Brain microvascular endothelial cell (primary cell): Measurements from ENCODE around the gene PAPPA2.

Experiments used
- DNase-seq: peaks from one replicate; pipeline ENCODE4 v3.0.0-alpha.2; 2020
- H3K27ac ChIP-seq: fragments of 250-450 bp; sonication (Bioruptor Pico); 2 replicates; pipeline ENCODE4 v1.5.1; 2020; ENCODE audit warnings: mild to moderate bottlenecking, moderate library complexity
- H3K27me3 ChIP-seq: fragments of 250-450 bp; sonication (Bioruptor Pico); replicated peaks from 2 replicates; pipeline ENCODE4 v1.5.1; 2020; ENCODE audit warnings: mild to moderate bottlenecking
- H3K36me3 ChIP-seq: fragments of 250-450 bp; sonication (Bioruptor Pico); replicated peaks from 2 replicates; pipeline ENCODE4 v1.5.1; 2020; ENCODE audit warnings: mild to moderate bottlenecking
- H3K4me3 ChIP-seq: 2 replicates; pipeline ENCODE4 v1.5.1; 2011; ENCODE audit warnings: low read depth, mild to moderate bottlenecking, control low read depth, low read length, moderate library complexity
- in situ Hi-C: cut with HindIII; loops from 2 replicates; pipeline ENCODE4 v1.10.0; 2017; ENCODE audit warnings: low sequenced_read_pairs, low pct_ligation_motif_present
- TF ChIP-seq, protein P1 (sequence below): IDR thresholded peaks from 2 replicates; pipeline ENCODE4 v1.5.1; 2011; ENCODE audit warnings: low read depth, mild to moderate bottlenecking, moderate library complexity, low read length, control low read depth, inconsistent platforms; ENCODE audit errors: missing control alignments

PAPPA2 gene

DNA sequence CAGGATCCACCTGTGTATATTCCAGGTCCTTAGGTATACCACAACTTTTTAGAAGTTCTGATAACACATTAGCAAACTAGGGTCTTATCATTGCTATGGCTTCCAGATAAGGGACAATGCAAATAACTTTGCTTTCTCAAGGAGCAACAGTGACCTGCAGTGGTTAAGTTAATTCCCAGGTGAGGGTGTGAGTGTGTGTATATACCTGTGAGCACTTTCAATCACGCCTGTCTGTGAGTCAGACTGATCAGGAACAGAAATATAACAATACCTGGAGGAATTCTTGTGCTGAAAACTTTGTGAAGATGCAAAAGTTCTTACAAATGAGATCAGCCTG lies 317.0 kb downstream of the PAPPA2 start:
- no peak overlapping the region for H3K4me3 ChIP-seq
- TF ChIP-seq, protein P1, sequence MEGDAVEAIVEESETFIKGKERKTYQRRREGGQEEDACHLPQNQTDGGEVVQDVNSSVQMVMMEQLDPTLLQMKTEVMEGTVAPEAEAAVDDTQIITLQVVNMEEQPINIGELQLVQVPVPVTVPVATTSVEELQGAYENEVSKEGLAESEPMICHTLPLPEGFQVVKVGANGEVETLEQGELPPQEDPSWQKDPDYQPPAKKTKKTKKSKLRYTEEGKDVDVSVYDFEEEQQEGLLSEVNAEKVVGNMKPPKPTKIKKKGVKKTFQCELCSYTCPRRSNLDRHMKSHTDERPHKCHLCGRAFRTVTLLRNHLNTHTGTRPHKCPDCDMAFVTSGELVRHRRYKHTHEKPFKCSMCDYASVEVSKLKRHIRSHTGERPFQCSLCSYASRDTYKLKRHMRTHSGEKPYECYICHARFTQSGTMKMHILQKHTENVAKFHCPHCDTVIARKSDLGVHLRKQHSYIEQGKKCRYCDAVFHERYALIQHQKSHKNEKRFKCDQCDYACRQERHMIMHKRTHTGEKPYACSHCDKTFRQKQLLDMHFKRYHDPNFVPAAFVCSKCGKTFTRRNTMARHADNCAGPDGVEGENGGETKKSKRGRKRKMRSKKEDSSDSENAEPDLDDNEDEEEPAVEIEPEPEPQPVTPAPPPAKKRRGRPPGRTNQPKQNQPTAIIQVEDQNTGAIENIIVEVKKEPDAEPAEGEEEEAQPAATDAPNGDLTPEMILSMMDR: no peak
- H3K36me3 ChIP-seq: no peaks in the 10 kb centered on the region
- no peak overlapping the region for H3K27ac ChIP-seq
- in situ Hi-C loops: no loop called here
- no peaks in the 10 kb centered on the region for H3K27me3 ChIP-seq
- no peak for DNase-seq

DNA sequence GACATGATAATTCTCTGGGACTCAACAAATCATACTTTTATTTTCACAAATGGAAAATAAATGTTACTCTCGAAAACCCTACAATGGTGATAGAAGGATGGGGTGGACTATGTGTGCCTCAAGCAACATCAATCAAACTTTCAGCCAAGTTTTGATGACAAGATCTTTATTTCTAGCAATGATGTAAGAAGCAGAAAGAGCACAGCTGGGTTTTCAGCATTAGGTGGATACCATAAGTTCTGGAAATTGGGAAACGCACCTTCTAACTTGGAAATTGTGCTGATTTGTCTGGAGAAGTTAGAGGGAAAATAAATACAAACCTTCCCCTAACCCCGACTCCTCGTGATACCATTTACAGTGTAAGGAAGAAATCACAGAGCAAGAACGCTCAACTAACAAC lies 320.3 kb downstream of the PAPPA2 start:
- no peak for DNase-seq
- Histone ChIP-seq H3K36me3 (no peaks in the 10 kb centered on the region), H3K27me3 (no peaks in the 10 kb centered on the region), H3K4me3 (no peak overlapping the region), H3K27ac (no peak overlapping the region)
- TF ChIP-seq, protein P1: no peak
- in situ Hi-C loops: no loop called here

DNA sequence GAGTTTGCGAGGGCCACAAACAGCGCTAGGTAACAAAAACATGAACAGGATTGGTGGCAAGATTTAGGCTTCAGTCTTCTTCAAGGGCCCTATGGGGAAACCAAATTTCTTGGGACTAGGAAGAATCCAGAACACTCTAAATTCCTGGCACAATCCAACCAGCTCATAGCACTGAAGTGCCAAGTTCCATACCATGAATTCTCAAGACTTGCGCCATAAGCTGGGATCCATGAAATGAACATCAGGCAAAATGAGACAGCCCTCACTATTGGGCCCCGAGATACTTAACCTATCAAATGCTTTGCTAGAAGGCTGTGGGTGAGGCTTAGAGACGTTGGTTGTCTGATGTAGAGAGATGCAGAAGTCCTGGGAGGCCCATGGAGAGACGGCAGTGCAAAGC lies 322.1 kb downstream of the PAPPA2 start:
- H3K27me3 ChIP-seq: no peaks in the 10 kb centered on the region
- no peak overlapping the region for H3K4me3 ChIP-seq
- DNase-seq: no peak
- TF ChIP-seq, protein P1: no peak
- H3K27ac ChIP-seq: no peak overlapping the region
- in situ Hi-C loops: no loop called here
- no peaks in the 10 kb centered on the region for H3K36me3 ChIP-seq

DNA sequence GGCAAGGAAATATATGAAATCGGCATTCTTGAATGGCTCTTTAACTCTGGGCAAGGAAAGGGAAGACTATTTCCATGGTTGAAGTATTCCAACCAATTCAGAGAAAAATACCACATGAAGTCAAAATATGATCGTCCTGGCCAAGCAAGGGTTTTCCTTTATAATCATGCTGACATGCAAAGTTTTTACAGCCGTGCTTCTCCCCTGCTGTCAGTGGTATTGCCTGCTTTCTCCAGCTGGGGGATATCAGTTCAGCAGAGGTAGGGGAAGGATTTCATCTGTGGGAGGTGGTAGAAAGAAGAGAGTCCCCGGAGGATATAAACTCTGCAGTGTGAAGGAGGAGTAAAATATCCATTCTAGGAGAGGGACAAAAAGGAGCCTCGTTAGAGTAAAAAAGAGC lies 322.8 kb downstream of the PAPPA2 start:
- Histone ChIP-seq H3K27ac (no peak overlapping the region), H3K36me3 (no peaks in the 10 kb centered on the region), H3K27me3 (no peaks in the 10 kb centered on the region), H3K4me3 (no peak overlapping the region)
- in situ Hi-C loops: no loop called here
- DNase-seq: no peak
- TF ChIP-seq, protein P1: no peak

DNA sequence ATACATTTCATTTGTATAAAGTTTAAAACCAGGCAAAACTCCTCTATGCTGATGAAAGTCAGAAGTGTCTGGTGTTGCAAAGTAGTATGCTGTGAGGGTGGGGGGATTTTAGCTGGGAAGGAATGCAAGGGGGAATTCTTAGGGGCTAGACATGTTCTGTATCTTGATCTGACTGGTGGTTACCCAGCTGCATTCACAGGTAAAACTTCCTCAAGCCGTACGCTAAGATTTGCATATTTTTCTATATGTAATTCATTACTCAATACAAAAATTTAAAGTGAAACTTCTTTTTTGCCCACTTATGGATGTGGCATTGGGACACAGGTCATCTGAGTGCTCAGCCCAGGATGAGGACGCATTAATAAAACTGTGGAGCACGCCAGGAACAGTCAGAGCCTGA lies 323.3 kb downstream of the PAPPA2 start:
- H3K4me3 ChIP-seq: no peak overlapping the region
- in situ Hi-C loops: no loop called here
- H3K27me3 ChIP-seq: no peaks in the 10 kb centered on the region
- H3K36me3 ChIP-seq: no peaks in the 10 kb centered on the region
- TF ChIP-seq, protein P1: no peak
- DNase-seq: no peak
- no peak overlapping the region for H3K27ac ChIP-seq

DNA sequence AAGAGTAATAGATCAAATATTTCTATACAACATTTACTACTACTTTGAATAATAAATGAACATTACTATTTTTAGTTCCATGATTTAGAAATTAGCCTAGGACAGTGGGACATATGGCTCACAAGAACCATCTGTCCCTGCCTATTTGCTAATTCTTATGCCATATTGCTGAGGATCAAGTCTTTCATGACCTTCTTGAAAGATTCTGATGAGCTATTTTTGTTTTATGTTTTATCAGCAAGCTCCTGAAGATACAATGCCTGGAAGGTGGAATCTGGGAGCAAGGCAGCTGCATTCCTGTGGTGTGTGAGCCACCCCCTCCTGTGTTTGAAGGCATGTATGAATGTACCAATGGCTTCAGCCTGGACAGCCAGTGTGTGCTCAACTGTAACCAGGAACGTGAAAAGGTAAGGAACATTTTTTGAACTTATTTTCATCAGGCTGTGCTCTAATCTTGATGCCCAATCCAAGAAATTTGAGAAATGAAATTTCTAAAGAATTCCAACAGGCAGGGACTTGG lies 326.7 kb downstream of the PAPPA2 start:
- no peaks in the 10 kb centered on the region for H3K27me3 ChIP-seq
- in situ Hi-C loops: no loop called here
- no peak for DNase-seq
- TF ChIP-seq, protein P1: no peak
- H3K4me3 ChIP-seq: no peak overlapping the region
- H3K36me3 ChIP-seq: no peaks in the 10 kb centered on the region
- no peak overlapping the region for H3K27ac ChIP-seq
